Measurements from ENCODE around the gene GNAZ. TPM values are rescaled to one million over a fixed set of nuclear protein-coding genes. Genes with fewer than 3 reads are reported as not detected.

GNAZ gene
- total RNA-seq, 1 donor from 2014 or later, result 1.1 TPM

DNA sequence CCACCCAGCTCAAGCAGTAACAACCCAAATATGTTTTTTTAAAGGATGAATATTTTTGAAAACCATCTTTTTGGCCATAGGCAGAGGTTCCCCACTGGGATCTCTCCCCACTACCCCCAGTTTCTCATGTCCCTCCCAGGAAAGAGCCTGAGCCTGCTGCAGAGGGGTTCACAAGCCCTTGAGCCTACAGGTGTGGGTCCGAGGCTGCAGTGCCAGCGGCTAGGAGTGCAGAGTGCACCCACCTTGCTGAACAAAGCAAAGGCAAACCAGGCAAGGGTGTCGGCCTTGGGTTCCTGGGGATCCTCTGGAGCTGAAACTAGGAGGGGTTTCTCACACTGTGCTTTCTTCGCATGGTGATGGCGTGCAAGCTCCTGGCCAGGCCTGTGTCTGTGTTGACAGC lies 35.0 kb downstream of the GNAZ start:
- no peaks in the 10 kb centered on the region for H3K9me3 Mint-ChIP-seq (ENCODE audit: unreplicated experiment)
- Histone ChIP-seq H3K36me3 (ENCODE audit: insufficient read depth, low read length) (no peaks in the 10 kb centered on the region), H3K27me3 (ENCODE audit: insufficient read depth, low read length) (no peaks in the 10 kb centered on the region), H3K27ac (ENCODE audit: low read depth, low read length) (no peak overlapping the region), H2AFZ (ENCODE audit: low read depth, low read length) (no peak overlapping the region), H4K20me1 (ENCODE audit: insufficient read depth, low read length) (no peaks in the 10 kb centered on the region), H3K4me3 (ENCODE audit: insufficient read depth, low read depth, low read length) (no peak overlapping the region), H3K79me2 (ENCODE audit: insufficient read depth, low read length) (no peaks in the 10 kb centered on the region), H3K4me2 (ENCODE audit: low read length) (no peak overlapping the region), H3K9ac (ENCODE audit: low read length) (no peak overlapping the region), H3K9me3 (ENCODE audit: insufficient read depth, low read depth, low read length) (no peaks in the 10 kb centered on the region), H3K4me1 (ENCODE audit: insufficient read depth, low read length) (no peaks in the 10 kb centered on the region)
- DNase-seq (ENCODE audit: low read depth), result no peak
- no peak for TF ChIP-seq EZH2 (IDR thresholded peaks at IDR 0.05; ENCODE audit: insufficient read depth, low read length)
- TF ChIP-seq, protein P1, sequence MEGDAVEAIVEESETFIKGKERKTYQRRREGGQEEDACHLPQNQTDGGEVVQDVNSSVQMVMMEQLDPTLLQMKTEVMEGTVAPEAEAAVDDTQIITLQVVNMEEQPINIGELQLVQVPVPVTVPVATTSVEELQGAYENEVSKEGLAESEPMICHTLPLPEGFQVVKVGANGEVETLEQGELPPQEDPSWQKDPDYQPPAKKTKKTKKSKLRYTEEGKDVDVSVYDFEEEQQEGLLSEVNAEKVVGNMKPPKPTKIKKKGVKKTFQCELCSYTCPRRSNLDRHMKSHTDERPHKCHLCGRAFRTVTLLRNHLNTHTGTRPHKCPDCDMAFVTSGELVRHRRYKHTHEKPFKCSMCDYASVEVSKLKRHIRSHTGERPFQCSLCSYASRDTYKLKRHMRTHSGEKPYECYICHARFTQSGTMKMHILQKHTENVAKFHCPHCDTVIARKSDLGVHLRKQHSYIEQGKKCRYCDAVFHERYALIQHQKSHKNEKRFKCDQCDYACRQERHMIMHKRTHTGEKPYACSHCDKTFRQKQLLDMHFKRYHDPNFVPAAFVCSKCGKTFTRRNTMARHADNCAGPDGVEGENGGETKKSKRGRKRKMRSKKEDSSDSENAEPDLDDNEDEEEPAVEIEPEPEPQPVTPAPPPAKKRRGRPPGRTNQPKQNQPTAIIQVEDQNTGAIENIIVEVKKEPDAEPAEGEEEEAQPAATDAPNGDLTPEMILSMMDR (IDR thresholded peaks at IDR 0.05; ENCODE audit: insufficient read depth, low read depth, low read length), result no peak
- H3K4me3 Mint-ChIP-seq (ENCODE audit: unreplicated experiment), result no peak overlapping the region
- peaks cover 3% of the 10 kb centered on the region for H3K36me3 Mint-ChIP-seq (ENCODE audit: low read depth, unreplicated experiment)
- H3K27ac Mint-ChIP-seq (ENCODE audit: unreplicated experiment), result no peak overlapping the region
- no peaks in the 10 kb centered on the region for H3K4me1 Mint-ChIP-seq (ENCODE audit: low read depth, unreplicated experiment)
- peaks cover 39% of the 10 kb centered on the region for H3K27me3 Mint-ChIP-seq (ENCODE audit: low read depth, unreplicated experiment)
- FAIRE-seq, result no peak

DNA sequence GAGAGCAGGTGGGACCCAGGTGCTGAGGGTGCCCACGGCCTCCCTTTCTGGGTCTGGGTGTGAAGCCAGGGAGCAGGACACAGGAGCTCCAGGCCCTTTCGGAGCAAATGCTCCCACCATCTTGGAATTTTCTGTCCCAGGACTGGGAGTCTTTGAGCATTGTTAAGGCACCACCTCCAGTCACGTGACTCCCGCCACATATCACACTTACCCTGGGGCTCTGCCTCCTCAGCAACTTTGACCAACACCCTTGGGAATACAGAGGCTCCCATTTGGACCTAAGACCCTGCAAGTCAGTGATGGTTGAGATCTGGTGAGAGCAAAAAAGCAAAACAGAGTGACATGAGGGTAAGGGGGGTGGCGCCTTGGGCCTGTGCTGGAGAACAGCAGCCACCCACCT lies 35.6 kb downstream of the GNAZ start:
- H3K27me3 Mint-ChIP-seq (ENCODE audit: low read depth, unreplicated experiment), result peaks cover 37% of the 10 kb centered on the region
- H3K9ac ChIP-seq (ENCODE audit: low read length), result no peak overlapping the region
- DNase-seq (ENCODE audit: low read depth), result no peak

DNA sequence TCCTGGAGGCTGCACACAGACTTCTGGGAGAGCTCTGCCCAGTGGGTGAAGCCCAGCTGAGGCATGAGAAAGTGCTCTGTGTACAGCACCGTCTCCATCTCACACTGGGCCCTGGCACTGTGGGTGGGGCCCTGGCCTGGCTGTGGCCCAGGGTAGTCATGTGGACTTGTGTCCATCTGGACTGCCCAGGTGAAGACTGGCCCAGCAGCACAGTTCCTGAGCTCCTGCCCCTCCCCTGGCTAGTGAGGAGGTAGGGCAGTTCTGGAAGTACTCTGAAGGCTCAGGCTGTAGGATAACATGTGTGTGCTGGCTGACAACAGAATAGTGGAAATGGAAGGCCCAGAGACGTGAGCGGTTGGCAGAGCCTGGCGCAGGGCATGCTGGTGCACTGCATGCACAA lies 36.0 kb downstream of the GNAZ start:
- H3K9me3 ChIP-seq (ENCODE audit: insufficient read depth, low read depth, low read length), result no peaks in the 10 kb centered on the region
- peaks cover 2% of the 10 kb centered on the region for H3K4me1 Mint-ChIP-seq (ENCODE audit: low read depth, unreplicated experiment)
- H3K36me3 Mint-ChIP-seq (ENCODE audit: low read depth, unreplicated experiment), result peaks cover 3% of the 10 kb centered on the region
- no peak overlapping the region for H3K4me3 ChIP-seq (ENCODE audit: insufficient read depth, low read depth, low read length)
- H3K27me3 ChIP-seq (ENCODE audit: insufficient read depth, low read length), result no peaks in the 10 kb centered on the region
- no peak overlapping the region for H3K27ac ChIP-seq (ENCODE audit: low read depth, low read length)
- no peak for FAIRE-seq
- H4K20me1 ChIP-seq (ENCODE audit: insufficient read depth, low read length), result no peaks in the 10 kb centered on the region
- no peak for DNase-seq (ENCODE audit: low read depth)
- no peaks in the 10 kb centered on the region for H3K9me3 Mint-ChIP-seq (ENCODE audit: unreplicated experiment)
- H3K9ac ChIP-seq (ENCODE audit: low read length), result no peak overlapping the region
- TF ChIP-seq EZH2 (IDR thresholded peaks at IDR 0.05; ENCODE audit: insufficient read depth, low read length), result no peak
- TF ChIP-seq, protein P1 (IDR thresholded peaks at IDR 0.05; ENCODE audit: insufficient read depth, low read depth, low read length), result no peak
- no peak overlapping the region for H3K4me2 ChIP-seq (ENCODE audit: low read length)
- H3K27ac Mint-ChIP-seq (ENCODE audit: unreplicated experiment), result no peak overlapping the region
- no peaks in the 10 kb centered on the region for H3K79me2 ChIP-seq (ENCODE audit: insufficient read depth, low read length)
- no peak overlapping the region for H2AFZ ChIP-seq (ENCODE audit: low read depth, low read length)
- H3K36me3 ChIP-seq (ENCODE audit: insufficient read depth, low read length), result no peaks in the 10 kb centered on the region
- H3K4me3 Mint-ChIP-seq (ENCODE audit: unreplicated experiment), result no peak overlapping the region
- peaks cover 39% of the 10 kb centered on the region for H3K27me3 Mint-ChIP-seq (ENCODE audit: low read depth, unreplicated experiment)
- H3K4me1 ChIP-seq (ENCODE audit: insufficient read depth, low read length), result no peaks in the 10 kb centered on the region

More for the DNA sequence above, 35.6 kb downstream of the GNAZ start:
- no peak for TF ChIP-seq EZH2 (IDR thresholded peaks at IDR 0.05; ENCODE audit: insufficient read depth, low read length)
- TF ChIP-seq, protein P1 (IDR thresholded peaks at IDR 0.05; ENCODE audit: insufficient read depth, low read depth, low read length), result no peak
- Mint-ChIP-seq H3K9me3 (ENCODE audit: unreplicated experiment) (no peaks in the 10 kb centered on the region), H3K4me1 (ENCODE audit: low read depth, unreplicated experiment) (no peaks in the 10 kb centered on the region), H3K27ac (ENCODE audit: unreplicated experiment) (no peak overlapping the region), H3K4me3 (ENCODE audit: unreplicated experiment) (no peak overlapping the region), H3K36me3 (ENCODE audit: low read depth, unreplicated experiment) (peaks cover 3% of the 10 kb centered on the region)
- Histone ChIP-seq H4K20me1 (ENCODE audit: insufficient read depth, low read length) (no peaks in the 10 kb centered on the region), H3K4me1 (ENCODE audit: insufficient read depth, low read length) (no peaks in the 10 kb centered on the region), H3K36me3 (ENCODE audit: insufficient read depth, low read length) (no peaks in the 10 kb centered on the region), H2AFZ (ENCODE audit: low read depth, low read length) (no peak overlapping the region), H3K27ac (ENCODE audit: low read depth, low read length) (no peak overlapping the region), H3K4me2 (ENCODE audit: low read length) (no peak overlapping the region), H3K27me3 (ENCODE audit: insufficient read depth, low read length) (no peaks in the 10 kb centered on the region), H3K9me3 (ENCODE audit: insufficient read depth, low read depth, low read length) (no peaks in the 10 kb centered on the region), H3K4me3 (ENCODE audit: insufficient read depth, low read depth, low read length) (no peak overlapping the region), H3K79me2 (ENCODE audit: insufficient read depth, low read length) (no peaks in the 10 kb centered on the region)
- no peak for FAIRE-seq

Data from astrocyte (in vitro differentiated cells and primary cell).